ENCODE measurements around the gene SMO.
"Not testable (repeated sequence)": the region's sequence is repeated elsewhere in the genome, so short reads cannot be mapped to it uniquely, and the experiment has no call there.

The SMO gene

GRCh38 chr7:129168231-129169021 is 20.0 kb upstream of the SMO start:
- peak overlapping the region; percentile 49 for H3K4me3 ChIP-seq (ENCODE audit: low read depth, low read length)
- DNase-seq (ENCODE audit: low read depth): no peak

- H3K4me3 ChIP-seq (ENCODE audit: low read depth, low read length): peak overlapping the region; percentile 49
- DNase-seq (ENCODE audit: low read depth): no peak
Observed at GRCh38 chr7:129169171-129169671, 19.2 kb upstream of the SMO start.

- peak overlapping the region; percentile 49 for H3K4me3 ChIP-seq (ENCODE audit: low read depth, low read length)
- DNase-seq (ENCODE audit: low read depth): no peak
Observed at GRCh38 chr7:129169686-129170440, 18.6 kb upstream of the SMO start.

GRCh38 chr7:129170441-129171021 is 17.9 kb upstream of the SMO start:
- no peak for DNase-seq (ENCODE audit: low read depth)
- no peak overlapping the region for H3K4me3 ChIP-seq (ENCODE audit: low read depth, low read length)

- H3K4me3 ChIP-seq (ENCODE audit: low read depth, low read length); DNase-seq (ENCODE audit: low read depth): not testable (repeated sequence)
Observed at GRCh38 chr7:129173861-129174260, 14.6 kb upstream of the SMO start.

GRCh38 chr7:129176916-129177710 is 11.3 kb upstream of the SMO start:
- H3K4me3 ChIP-seq (ENCODE audit: low read depth, low read length): no peak overlapping the region
- DNase-seq (ENCODE audit: low read depth): no peak

GRCh38 chr7:129184981-129185670 is 3.3 kb upstream of the SMO start:
- DNase-seq (ENCODE audit: low read depth): no peak
- no peak overlapping the region for H3K4me3 ChIP-seq (ENCODE audit: low read depth, low read length)

GRCh38 chr7:129186749-129187260 is 1.6 kb upstream of the SMO start:
- no peak for DNase-seq (ENCODE audit: low read depth)
- no peak overlapping the region for H3K4me3 ChIP-seq (ENCODE audit: low read depth, low read length)

GRCh38 chr7:129187681-129188371 is 607 bp upstream of the SMO start:
- no peak for DNase-seq (ENCODE audit: low read depth)
- peak overlapping the region; percentile 74 for H3K4me3 ChIP-seq (ENCODE audit: low read depth, low read length)

- peak overlapping the region; percentile 74 for H3K4me3 ChIP-seq (ENCODE audit: low read depth, low read length)
- no peak for DNase-seq (ENCODE audit: low read depth)
Observed at GRCh38 chr7:129188892-129189660, 643 bp downstream of the SMO start.

- peak overlapping the region; percentile 74 for H3K4me3 ChIP-seq (ENCODE audit: low read depth, low read length)
- no peak for DNase-seq (ENCODE audit: low read depth)
Observed at GRCh38 chr7:129189661-129190310, 1.4 kb downstream of the SMO start.

- no peak overlapping the region for H3K4me3 ChIP-seq (ENCODE audit: low read depth, low read length)
- DNase-seq (ENCODE audit: low read depth): no peak
Observed at GRCh38 chr7:129191272-129191671, 2.8 kb downstream of the SMO start.

- DNase-seq (ENCODE audit: low read depth): no peak
- H3K4me3 ChIP-seq (ENCODE audit: low read depth, low read length): no peak overlapping the region
Observed at GRCh38 chr7:129193892-129194291, 5.5 kb downstream of the SMO start.

GRCh38 chr7:129197771-129198170 is 9.3 kb downstream of the SMO start:
- H3K4me3 ChIP-seq (ENCODE audit: low read depth, low read length): no peak overlapping the region
- DNase-seq (ENCODE audit: low read depth): no peak

GRCh38 chr7:129199406-129199805 is 11.0 kb downstream of the SMO start:
- DNase-seq (ENCODE audit: low read depth): no peak

GRCh38 chr7:129202058-129202777 is 13.8 kb downstream of the SMO start:
- H3K4me3 ChIP-seq (ENCODE audit: low read depth, low read length): no peak overlapping the region
- DNase-seq (ENCODE audit: low read depth): no peak

More at GRCh38 chr7:129199406-129199805, 11.0 kb downstream of the SMO start:
- H3K4me3 ChIP-seq (ENCODE audit: low read depth, low read length): no peak overlapping the region

Measured in skeletal muscle cell (primary cell).